NCI-H69 (cell line): Measurements from ENCODE around the gene EPX.

Experiments
- DNase-seq: peaks from one replicate; lab custom pipeline; 2025; lab: John Stamatoyannopoulos, UW

EPX gene

GRCh38 chr17:58186591-58186990, 5.9 kb upstream of the EPX start:
- no peak for DNase-seq

GRCh38 chr17:58187063-58187462, 5.5 kb upstream of the EPX start:
- no peak for DNase-seq

- no peak for DNase-seq
Measured at GRCh38 chr17:58187675-58188074, 4.9 kb upstream of the EPX start.

GRCh38 chr17:58189436-58190146, 2.9 kb upstream of the EPX start:
- peak; percentile 43 for DNase-seq

- peak; percentile 14 for DNase-seq
Measured at GRCh38 chr17:58191241-58191896, 1.2 kb upstream of the EPX start.

- no peak for DNase-seq
Measured at GRCh38 chr17:58193641-58194255, 1.2 kb downstream of the EPX start.

- no peak for DNase-seq
Measured at GRCh38 chr17:58195518-58196123, 3.1 kb downstream of the EPX start.

- DNase-seq, result no peak
Measured at GRCh38 chr17:58196610-58197009, 4.1 kb downstream of the EPX start.

- DNase-seq, result peak; percentile 75
Measured at GRCh38 chr17:58200024-58200633, 7.6 kb downstream of the EPX start.

GRCh38 chr17:58202859-58203258, 10.3 kb downstream of the EPX start:
- DNase-seq, result no peak

GRCh38 chr17:58204796-58205195, 12.3 kb downstream of the EPX start:
- DNase-seq, result no peak

- no peak for DNase-seq
Measured at GRCh38 chr17:58205936-58206335, 13.4 kb downstream of the EPX start.

- DNase-seq, result no peak
Measured at GRCh38 chr17:58207451-58207850, 14.9 kb downstream of the EPX start.

GRCh38 chr17:58208344-58208743, 15.8 kb downstream of the EPX start:
- DNase-seq, result no peak

- no peak for DNase-seq
Measured at GRCh38 chr17:58210922-58211321, 18.4 kb downstream of the EPX start.

- peak; percentile 28 for DNase-seq
Measured at GRCh38 chr17:58215685-58216084, 23.2 kb downstream of the EPX start.

GRCh38 chr17:58217766-58218165, 25.2 kb downstream of the EPX start:
- DNase-seq, result no peak

GRCh38 chr17:58219007-58219788, 26.7 kb downstream of the EPX start, which contains the start of gene MKS1:
MKS1 (minus strand) TSS chr17:58219255; CDS start chr17:58219230, 25 bp downstream.
- peak; percentile 97 for DNase-seq

- DNase-seq, result no peak
Measured at GRCh38 chr17:58219789-58220183, 27.3 kb downstream of the EPX start.

- DNase-seq, result no peak
Measured at GRCh38 chr17:58224315-58224714, 31.8 kb downstream of the EPX start.

GRCh38 chr17:58227733-58228132, 35.2 kb downstream of the EPX start:
- DNase-seq, result no peak

- no peak for DNase-seq
Measured at GRCh38 chr17:58228679-58229078, 36.2 kb downstream of the EPX start.
